ENCODE measurements around the gene GPM6B.
"Not testable (repeated sequence)": the region's sequence is repeated elsewhere in the genome, so short reads cannot be mapped to it uniquely, and the experiment has no call there.

GPM6B gene

DNA sequence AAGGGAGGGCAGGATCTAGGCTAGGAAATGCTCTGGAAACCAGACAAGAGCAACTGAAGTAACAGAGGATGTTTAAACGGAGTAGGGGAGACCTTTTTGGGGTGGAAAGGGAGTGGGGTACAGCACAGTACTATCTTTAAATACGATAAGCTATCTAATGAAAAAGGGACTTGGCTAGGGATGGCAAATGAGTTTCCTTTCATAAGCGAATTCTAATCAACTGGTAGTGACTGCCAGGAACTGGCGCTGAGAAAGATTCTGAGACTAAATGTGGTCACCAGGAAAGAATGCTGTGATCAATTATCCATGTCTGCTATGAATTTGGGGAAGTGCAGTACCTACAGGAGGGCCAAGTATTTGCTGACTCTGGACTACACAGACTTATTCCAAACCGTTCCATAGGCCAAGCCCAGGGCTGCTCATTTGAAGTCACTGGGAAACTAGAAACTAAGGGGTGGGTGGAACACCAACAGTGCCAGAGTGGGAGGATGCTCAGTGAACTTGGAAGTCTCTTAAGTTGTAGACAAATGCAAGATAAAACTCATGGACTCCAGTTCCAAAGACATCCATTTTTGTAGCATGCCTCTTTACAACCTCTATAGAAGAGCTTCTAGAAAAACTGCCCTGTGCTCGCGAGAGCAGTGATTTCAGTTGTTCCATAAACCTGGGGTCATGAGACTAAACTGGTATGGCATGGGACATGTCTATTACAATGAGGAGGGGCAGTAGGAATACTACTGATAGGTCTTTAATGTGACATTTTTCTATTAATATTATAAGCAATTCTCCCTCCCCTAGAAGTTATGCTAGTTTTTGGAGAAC lies 84.4 kb downstream of the GPM6B start:
- DNase-seq (ENCODE audit: low read depth in 1 of 2, low spot score in 1 of 2) = no peak

DNA sequence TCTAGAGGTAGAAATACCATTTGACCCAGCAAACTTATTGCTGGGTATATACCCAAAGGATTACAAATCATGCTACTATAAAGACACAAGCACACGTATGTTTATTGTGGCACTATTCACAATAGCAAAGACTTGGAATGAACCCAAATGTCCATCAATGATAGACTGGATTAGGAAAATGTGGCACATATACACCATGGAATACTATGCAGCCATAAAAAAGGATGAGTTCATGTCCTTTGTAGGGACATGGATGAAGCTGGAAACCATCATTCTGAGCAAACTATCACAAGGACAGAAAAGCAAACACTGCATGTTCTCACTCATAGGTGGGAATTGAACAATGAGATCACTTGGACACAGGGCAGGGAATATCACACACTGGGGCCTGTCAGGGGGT lies 86.4 kb downstream of the GPM6B start:
- not testable (repeated sequence) for DNase-seq (ENCODE audit: low read depth in 1 of 2, low spot score in 1 of 2)

DNA sequence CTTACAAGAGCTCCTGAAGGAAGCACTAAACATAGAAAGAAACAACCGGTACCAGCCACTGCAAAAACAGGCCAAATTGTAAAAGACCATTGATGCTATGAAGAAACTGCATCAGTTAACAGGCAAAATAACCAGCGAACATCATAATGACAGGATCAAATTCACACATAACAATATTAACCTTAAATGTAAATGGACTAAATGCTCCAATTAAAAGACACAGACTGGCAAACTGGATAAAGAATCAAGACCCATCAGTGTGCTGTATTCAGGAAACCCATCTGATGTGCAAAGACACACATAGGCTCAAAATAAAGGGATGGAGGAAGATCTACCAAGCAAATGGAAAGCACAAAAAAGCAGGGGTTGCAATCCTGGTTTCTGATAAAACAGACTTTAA lies 90.3 kb downstream of the GPM6B start:
- not testable (repeated sequence) for DNase-seq (ENCODE audit: low read depth in 1 of 2, low spot score in 1 of 2)

DNA sequence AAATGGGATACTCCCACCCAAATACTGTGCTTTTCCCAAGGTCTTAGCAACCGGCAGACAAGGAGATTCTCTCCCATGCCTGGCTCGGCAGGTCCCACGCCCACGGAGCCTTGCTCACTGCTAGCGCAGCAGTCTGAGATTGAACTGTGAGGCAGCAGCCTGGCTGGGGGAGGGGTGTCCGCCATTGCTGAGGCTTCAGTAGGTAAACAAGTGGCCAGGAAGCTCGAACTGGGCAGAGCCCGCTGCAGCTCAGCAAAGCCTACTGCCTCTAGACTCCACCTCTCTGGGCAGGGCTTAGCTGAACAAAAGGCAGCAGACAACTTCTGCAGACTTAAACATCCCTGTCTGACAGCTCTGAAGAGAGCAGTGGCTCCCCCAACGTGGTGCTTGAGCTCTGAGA lies 92.0 kb downstream of the GPM6B start:
- DNase-seq (ENCODE audit: low read depth in 1 of 2, low spot score in 1 of 2) = peak; percentile 9 to 22

DNA sequence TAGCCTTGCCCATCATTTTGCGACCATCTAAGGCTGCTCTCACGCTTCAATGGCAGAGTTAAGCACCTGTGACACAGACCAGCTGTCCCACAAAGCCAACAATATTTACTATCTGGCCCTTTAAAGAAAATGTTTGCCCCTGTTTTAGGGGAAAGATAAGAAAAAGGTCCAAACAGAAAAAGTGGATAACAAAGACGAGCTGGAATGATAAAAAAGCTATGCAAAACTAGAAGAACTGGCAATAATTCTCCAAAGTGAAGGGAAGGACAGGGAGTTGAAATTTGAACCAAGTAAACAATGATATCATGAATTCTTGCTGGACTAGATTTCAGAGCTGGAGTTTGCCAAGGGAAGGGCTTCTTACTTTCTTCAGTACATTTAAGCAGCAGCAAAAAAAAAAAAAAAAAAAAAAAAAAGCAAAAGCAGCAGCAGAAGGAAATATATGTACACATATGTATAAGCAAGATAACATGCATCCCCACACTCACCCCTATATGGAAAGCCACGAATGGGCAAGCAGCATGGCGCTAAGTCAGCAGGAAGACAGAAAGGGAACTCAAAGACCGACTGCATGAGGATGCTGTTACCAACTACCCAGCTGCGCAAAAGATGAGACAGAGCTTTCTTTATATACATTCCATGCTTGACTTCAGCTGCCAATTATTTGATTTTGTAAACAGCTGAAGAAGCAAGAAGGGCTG lies 94.9 kb downstream of the GPM6B start:
- no peak for DNase-seq (ENCODE audit: low read depth in 1 of 2, low spot score in 1 of 2)

DNA sequence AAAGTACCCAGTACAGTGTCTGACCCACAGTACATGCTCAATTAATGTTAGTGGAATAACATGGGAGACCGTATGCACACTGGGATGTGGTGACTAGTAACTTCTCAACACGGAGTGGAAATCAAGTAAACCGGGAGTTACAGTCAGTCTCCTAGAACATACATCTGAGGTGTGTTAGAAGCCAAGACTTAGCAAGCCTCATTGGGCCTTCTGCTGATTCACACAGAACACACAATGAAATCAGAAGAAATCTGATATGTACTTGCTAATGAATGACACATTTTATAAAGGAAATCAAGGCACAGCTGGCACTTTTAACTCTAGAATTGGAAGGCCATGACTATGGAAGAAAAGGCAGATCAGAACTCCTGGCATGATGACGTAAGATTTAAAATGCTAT lies 95.5 kb downstream of the GPM6B start:
- DNase-seq (ENCODE audit: low read depth in 1 of 2, low spot score in 1 of 2) = no peak

All from activated T-helper 1 cell treated with anti-CD3 and anti-CD28 coated beads, Interleukin-2, amount 50 U/mL, for 16 hours (primary cell).